Measurements from ENCODE around the gene GMDS. TPM values are rescaled to one million over a fixed set of nuclear protein-coding genes. Genes with fewer than 3 reads are reported as not detected.

Gene GMDS
- total RNA-seq, 1 donor from 2014 or later, result 44.5 TPM

GRCh38 chr6:1827984-1828793, 417.2 kb downstream of the GMDS start:
- Mint-ChIP-seq H3K9me3 (peaks cover 23% of the 10 kb centered on the region), H3K27ac (no peak overlapping the region), H3K36me3 (ENCODE audit: low read depth) (peaks cover 2% of the 10 kb centered on the region), H3K4me3 (no peak overlapping the region), H3K4me1 (ENCODE audit: low read depth) (no peaks in the 10 kb centered on the region), H3K27me3 (ENCODE audit: insufficient read depth) (no peaks in the 10 kb centered on the region)
- intact Hi-C loops (cut with micrococcal nuclease), result no loop called here
- DNase-seq (ENCODE audit: low spot score), result no peak

GRCh38 chr6:1825926-1826325, 419.5 kb downstream of the GMDS start:
- peaks cover 2% of the 10 kb centered on the region for H3K36me3 Mint-ChIP-seq (ENCODE audit: low read depth)
- H3K27me3 Mint-ChIP-seq (ENCODE audit: insufficient read depth), result no peaks in the 10 kb centered on the region
- DNase-seq (ENCODE audit: low spot score), result no peak
- intact Hi-C loops (cut with micrococcal nuclease), result no loop called here
- no peak overlapping the region for H3K4me3 Mint-ChIP-seq
- no peak overlapping the region for H3K27ac Mint-ChIP-seq
- peaks cover 23% of the 10 kb centered on the region for H3K9me3 Mint-ChIP-seq
- H3K4me1 Mint-ChIP-seq (ENCODE audit: low read depth), result no peaks in the 10 kb centered on the region

GRCh38 chr6:1825277-1825676, 420.1 kb downstream of the GMDS start:
- DNase-seq (ENCODE audit: low spot score), result no peak
- Mint-ChIP-seq H3K4me3 (no peak overlapping the region), H3K27ac (no peak overlapping the region), H3K9me3 (peaks cover 22% of the 10 kb centered on the region), H3K27me3 (ENCODE audit: insufficient read depth) (no peaks in the 10 kb centered on the region), H3K4me1 (ENCODE audit: low read depth) (no peaks in the 10 kb centered on the region), H3K36me3 (ENCODE audit: low read depth) (peaks cover 2% of the 10 kb centered on the region)
- intact Hi-C loops (cut with micrococcal nuclease), result no loop called here

- Mint-ChIP-seq H3K36me3 (ENCODE audit: low read depth) (no peaks in the 10 kb centered on the region), H3K9me3 (no peaks in the 10 kb centered on the region), H3K27ac (no peak overlapping the region), H3K4me3 (no peak overlapping the region), H3K27me3 (ENCODE audit: insufficient read depth) (no peaks in the 10 kb centered on the region), H3K4me1 (ENCODE audit: low read depth) (no peaks in the 10 kb centered on the region)
- intact Hi-C loops (cut with micrococcal nuclease), result no loop called here
- no peak for DNase-seq (ENCODE audit: low spot score)
Measured at GRCh38 chr6:1821513-1822183, 423.8 kb downstream of the GMDS start.

GRCh38 chr6:1821164-1821512, 424.3 kb downstream of the GMDS start:
- no peak overlapping the region for H3K4me3 Mint-ChIP-seq
- no peak overlapping the region for H3K27ac Mint-ChIP-seq
- no peak for DNase-seq (ENCODE audit: low spot score)
- no peaks in the 10 kb centered on the region for H3K9me3 Mint-ChIP-seq
- no peaks in the 10 kb centered on the region for H3K27me3 Mint-ChIP-seq (ENCODE audit: insufficient read depth)
- intact Hi-C loops (cut with micrococcal nuclease), result no loop called here
- H3K4me1 Mint-ChIP-seq (ENCODE audit: low read depth), result no peaks in the 10 kb centered on the region
- no peaks in the 10 kb centered on the region for H3K36me3 Mint-ChIP-seq (ENCODE audit: low read depth)

GRCh38 chr6:1820714-1821113, 424.7 kb downstream of the GMDS start:
- intact Hi-C loops (cut with micrococcal nuclease), result no loop called here
- no peak overlapping the region for H3K27ac Mint-ChIP-seq
- H3K27me3 Mint-ChIP-seq (ENCODE audit: insufficient read depth), result no peaks in the 10 kb centered on the region
- H3K4me1 Mint-ChIP-seq (ENCODE audit: low read depth), result no peaks in the 10 kb centered on the region
- H3K4me3 Mint-ChIP-seq, result no peak overlapping the region
- no peak for DNase-seq (ENCODE audit: low spot score)
- H3K9me3 Mint-ChIP-seq, result no peaks in the 10 kb centered on the region
- H3K36me3 Mint-ChIP-seq (ENCODE audit: low read depth), result no peaks in the 10 kb centered on the region

- no peak for DNase-seq (ENCODE audit: low spot score)
- Mint-ChIP-seq H3K4me1 (ENCODE audit: low read depth) (no peaks in the 10 kb centered on the region), H3K9me3 (no peaks in the 10 kb centered on the region), H3K27ac (no peak overlapping the region), H3K36me3 (ENCODE audit: low read depth) (no peaks in the 10 kb centered on the region), H3K4me3 (no peak overlapping the region), H3K27me3 (ENCODE audit: insufficient read depth) (no peaks in the 10 kb centered on the region)
- intact Hi-C loops (cut with micrococcal nuclease), result no loop called here
Measured at GRCh38 chr6:1820165-1820564, 425.2 kb downstream of the GMDS start.

GRCh38 chr6:1819007-1819406, 426.4 kb downstream of the GMDS start:
- H3K4me1 Mint-ChIP-seq (ENCODE audit: low read depth), result no peaks in the 10 kb centered on the region
- no peaks in the 10 kb centered on the region for H3K9me3 Mint-ChIP-seq
- no peak for DNase-seq (ENCODE audit: low spot score)
- H3K27me3 Mint-ChIP-seq (ENCODE audit: insufficient read depth), result no peaks in the 10 kb centered on the region
- H3K27ac Mint-ChIP-seq, result no peak overlapping the region
- H3K36me3 Mint-ChIP-seq (ENCODE audit: low read depth), result no peaks in the 10 kb centered on the region
- intact Hi-C loops (cut with micrococcal nuclease), result no loop called here
- no peak overlapping the region for H3K4me3 Mint-ChIP-seq

GRCh38 chr6:1817033-1817761, 428.2 kb downstream of the GMDS start:
- intact Hi-C loops (cut with micrococcal nuclease), result no loop called here
- Mint-ChIP-seq H3K27ac (no peak overlapping the region), H3K27me3 (ENCODE audit: insufficient read depth) (peaks cover 2% of the 10 kb centered on the region), H3K4me1 (ENCODE audit: low read depth) (no peaks in the 10 kb centered on the region), H3K4me3 (no peak overlapping the region), H3K9me3 (no peaks in the 10 kb centered on the region), H3K36me3 (ENCODE audit: low read depth) (no peaks in the 10 kb centered on the region)
- DNase-seq (ENCODE audit: low spot score), result no peak

GRCh38 chr6:1815827-1816452, 429.5 kb downstream of the GMDS start:
- no peaks in the 10 kb centered on the region for H3K9me3 Mint-ChIP-seq
- intact Hi-C loops (cut with micrococcal nuclease), result no loop called here

GRCh38 chr6:1814279-1814678, 431.1 kb downstream of the GMDS start:
- H3K4me3 Mint-ChIP-seq, result no peak overlapping the region
- no peaks in the 10 kb centered on the region for H3K9me3 Mint-ChIP-seq
- peaks cover 4% of the 10 kb centered on the region for H3K27me3 Mint-ChIP-seq (ENCODE audit: insufficient read depth)
- no peaks in the 10 kb centered on the region for H3K4me1 Mint-ChIP-seq (ENCODE audit: low read depth)
- no peaks in the 10 kb centered on the region for H3K36me3 Mint-ChIP-seq (ENCODE audit: low read depth)
- H3K27ac Mint-ChIP-seq, result no peak overlapping the region
- intact Hi-C loops (cut with micrococcal nuclease), result no loop called here
- DNase-seq (ENCODE audit: low spot score), result no peak

More at GRCh38 chr6:1815827-1816452, 429.5 kb downstream of the GMDS start:
- DNase-seq (ENCODE audit: low spot score), result no peak
- Mint-ChIP-seq H3K36me3 (ENCODE audit: low read depth) (no peaks in the 10 kb centered on the region), H3K27me3 (ENCODE audit: insufficient read depth) (peaks cover 2% of the 10 kb centered on the region), H3K4me1 (ENCODE audit: low read depth) (no peaks in the 10 kb centered on the region), H3K27ac (no peak overlapping the region), H3K4me3 (no peak overlapping the region)

GRCh38 chr6:1812487-1812886, 432.9 kb downstream of the GMDS start:
- Mint-ChIP-seq H3K27ac (no peak overlapping the region), H3K4me3 (no peak overlapping the region), H3K9me3 (no peaks in the 10 kb centered on the region), H3K27me3 (ENCODE audit: insufficient read depth) (peaks cover 4% of the 10 kb centered on the region), H3K36me3 (ENCODE audit: low read depth) (no peaks in the 10 kb centered on the region), H3K4me1 (ENCODE audit: low read depth) (no peaks in the 10 kb centered on the region)
- DNase-seq (ENCODE audit: low spot score), result no peak
- intact Hi-C loops (cut with micrococcal nuclease), result no loop called here

- no peak overlapping the region for H3K4me3 Mint-ChIP-seq
- H3K9me3 Mint-ChIP-seq, result no peaks in the 10 kb centered on the region
- no peak overlapping the region for H3K27ac Mint-ChIP-seq
- intact Hi-C loops (cut with micrococcal nuclease), result no loop called here
- no peaks in the 10 kb centered on the region for H3K4me1 Mint-ChIP-seq (ENCODE audit: low read depth)
- H3K36me3 Mint-ChIP-seq (ENCODE audit: low read depth), result no peaks in the 10 kb centered on the region
- H3K27me3 Mint-ChIP-seq (ENCODE audit: insufficient read depth), result peaks cover 4% of the 10 kb centered on the region
- no peak for DNase-seq (ENCODE audit: low spot score)
Measured at GRCh38 chr6:1812034-1812433, 433.4 kb downstream of the GMDS start.

Data from activated T-helper 1 cell treated with anti-CD3 and anti-CD28 coated beads, Interleukin-12 subunit alpha, Interleukin-12 subunit beta, Interleukin-2, Interleukin-4 antibody, amounts not matched to agents 30 ng/mL and 10 ng/mL and 1 ng/mL, durations not matched to agents 14 hours and 24 hours and 36 hours (primary cell).